ENCODE measurements around the gene FKBP14. TPM values are rescaled to one million over a fixed set of nuclear protein-coding genes. Genes with fewer than 3 reads are reported as not detected.

Gene FKBP14
- total and polyA plus RNA-seq, 3 experiments from 2014 or later = 1.2 to 4.6 (median 4.1) TPM

DNA sequence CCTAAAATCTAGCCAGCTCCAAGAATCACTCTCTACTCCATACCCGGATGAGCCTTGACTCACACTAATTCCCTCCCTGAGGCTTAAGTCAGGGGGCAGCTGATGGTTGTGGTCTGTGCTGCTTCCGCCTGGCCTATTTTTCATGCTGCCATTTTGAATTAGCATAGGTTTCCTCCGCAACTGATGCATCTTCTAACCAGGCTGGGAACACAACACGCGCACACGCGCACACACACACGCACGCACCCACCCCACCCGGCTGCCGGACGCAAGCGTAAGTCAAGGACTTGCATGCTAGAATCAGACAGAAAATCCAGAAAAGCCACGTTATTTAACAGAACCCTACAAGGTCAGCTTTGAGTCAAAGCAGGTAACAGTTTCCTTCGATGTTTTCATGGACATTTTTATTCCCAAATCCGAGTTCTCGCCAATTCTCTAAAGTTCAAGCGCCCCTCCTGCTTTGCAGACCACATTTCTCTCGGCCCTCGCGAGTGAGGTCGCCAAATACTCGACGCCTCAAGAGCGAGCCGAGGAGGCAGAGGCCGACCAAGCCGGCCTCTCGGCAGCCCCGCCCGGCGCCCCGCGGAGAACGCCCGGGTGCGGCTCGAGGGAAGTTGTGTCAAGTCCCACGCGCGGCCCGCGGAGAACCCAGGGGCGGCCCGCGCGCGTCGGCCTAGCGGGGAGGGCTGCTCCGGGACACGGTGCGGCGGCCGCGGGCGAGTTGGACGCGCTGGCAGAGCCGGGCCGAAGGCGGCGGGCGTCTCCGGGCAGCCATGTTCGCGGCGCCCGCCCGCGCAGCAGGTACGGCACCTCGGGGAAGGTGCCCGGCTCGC, 37.9 kb downstream of the FKBP14 start:
- no peaks in the 10 kb centered on the region for H3K9me3 ChIP-seq (ENCODE audit: low read length)
- no peaks in the 10 kb centered on the region for H3K4me1 ChIP-seq (ENCODE audit: insufficient read depth, low read length)
- Mint-ChIP-seq H3K4me1 (peaks cover 8 to 21% (median 11%) of the 10 kb centered on the region in 3 donors), H3K4me3 (peak overlapping the region; percentile 74 to 95 (median 92)), H3K27ac (peak overlapping the region; percentile 62 to 97 (median 84)), H3K36me3 (peaks cover 0 to 5% (median 0%) of the 10 kb centered on the region in 3 donors), H3K27me3 (peaks cover 47 to 57% of the 10 kb centered on the region in 2 donors), H3K9me3 (peaks cover 4 to 23% (median 14%) of the 10 kb centered on the region in 5 donors)
- H3K27ac ChIP-seq (ENCODE audit: low read depth, low read length) = no peak overlapping the region
- H3K36me3 ChIP-seq (ENCODE audit: insufficient read depth, low read length) = no peaks in the 10 kb centered on the region
- DNase-seq = peak in 4 of 5 donors; percentile 7 to 43 (median 34)
- H3K4me3 ChIP-seq (ENCODE audit: low read length) = peak overlapping the region; percentile 49
- peaks cover 27% of the 10 kb centered on the region for H3K27me3 ChIP-seq (ENCODE audit: insufficient read depth, low read length, poor library complexity, severe bottlenecking)
- ChIA-PET CTCF (no interaction called here), POLR2A (interaction anchor here (1.0 kb wide), 1 partner anchor 41 kb away, joined by 4 read pairs; no protein-coding TSS in a partner anchor)

DNA sequence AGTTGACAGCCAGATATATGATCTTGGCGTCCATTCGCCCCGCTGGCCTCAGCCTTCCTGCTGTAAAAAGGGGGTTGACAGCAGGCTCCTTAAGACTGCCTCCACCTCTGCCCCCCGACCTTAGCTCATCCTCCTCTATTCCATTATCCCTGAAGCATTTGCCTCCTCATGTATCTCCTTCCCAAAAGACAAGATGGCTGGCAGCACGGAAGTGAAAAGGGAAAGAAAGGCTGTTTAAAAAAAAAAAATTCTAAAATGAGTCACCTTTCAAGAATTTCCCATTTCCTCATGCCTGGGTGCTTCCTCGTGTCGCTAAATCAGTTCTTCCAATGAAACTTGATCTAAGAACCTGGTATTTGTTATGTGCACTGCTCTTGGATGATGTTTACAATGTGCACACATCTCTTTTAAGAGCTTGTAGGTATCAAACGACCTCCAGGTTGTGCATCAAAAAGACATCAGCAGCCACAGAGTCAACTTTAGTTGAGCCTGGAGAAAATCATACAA, 38.6 kb downstream of the FKBP14 start:
- Mint-ChIP-seq H3K4me1 (peaks cover 8 to 21% (median 11%) of the 10 kb centered on the region in 3 donors), H3K27me3 (peaks cover 42 to 61% of the 10 kb centered on the region in 2 donors), H3K4me3 (peak overlapping the region; percentile 74 to 95 (median 92)), H3K27ac (peak overlapping the region in 6 of 8 donors; percentile 62 to 97 (median 86)), H3K36me3 (peaks cover 0 to 4% (median 0%) of the 10 kb centered on the region in 3 donors), H3K9me3 (peaks cover 3 to 16% (median 8%) of the 10 kb centered on the region in 5 donors)
- H3K4me1 ChIP-seq (ENCODE audit: insufficient read depth, low read length) = no peaks in the 10 kb centered on the region
- CTCF ChIA-PET = no interaction called here
- H3K4me3 ChIP-seq (ENCODE audit: low read length) = no peak overlapping the region
- H3K27ac ChIP-seq (ENCODE audit: low read depth, low read length) = no peak overlapping the region
- H3K36me3 ChIP-seq (ENCODE audit: insufficient read depth, low read length) = no peaks in the 10 kb centered on the region
- peaks cover 27% of the 10 kb centered on the region for H3K27me3 ChIP-seq (ENCODE audit: insufficient read depth, low read length, poor library complexity, severe bottlenecking)
- POLR2A ChIA-PET = interaction anchor here (1.0 kb wide), 1 partner anchor 41 kb away, joined by 4 read pairs; no protein-coding TSS in a partner anchor
- H3K9me3 ChIP-seq (ENCODE audit: low read length) = no peaks in the 10 kb centered on the region
- DNase-seq = no peak

DNA sequence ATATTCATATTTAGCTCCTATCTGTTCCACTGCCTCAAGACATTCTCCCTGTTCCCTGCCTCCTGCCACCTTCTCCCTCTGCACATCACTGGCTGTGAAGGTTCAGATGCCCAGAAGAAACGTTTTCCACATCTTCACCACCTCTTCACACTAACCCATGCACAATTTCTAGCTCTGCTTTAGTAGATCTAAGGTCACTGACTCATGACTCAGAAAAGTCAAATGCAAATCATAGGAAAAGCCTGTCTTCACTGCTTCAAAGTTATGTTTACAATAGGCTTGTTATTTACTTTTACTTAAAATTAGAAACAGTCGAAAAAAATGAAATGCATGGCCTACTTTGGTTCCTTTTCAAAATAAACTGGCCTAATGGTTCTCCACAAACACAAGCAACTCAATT, 39.4 kb downstream of the FKBP14 start:
- Mint-ChIP-seq H3K4me3 (peak overlapping the region in 2 of 7 donors; percentile 15 to 95), H3K9me3 (peaks cover 0 to 8% (median 2%) of the 10 kb centered on the region in 5 donors), H3K36me3 (no peaks in the 10 kb centered on the region), H3K4me1 (peaks cover 8 to 21% (median 11%) of the 10 kb centered on the region in 3 donors), H3K27ac (peak overlapping the region in 6 of 8 donors; percentile 2 to 35 (median 24)), H3K27me3 (peaks cover 34 to 55% of the 10 kb centered on the region in 2 donors)
- peaks cover 27% of the 10 kb centered on the region for H3K27me3 ChIP-seq (ENCODE audit: insufficient read depth, low read length, poor library complexity, severe bottlenecking)
- no peaks in the 10 kb centered on the region for H3K36me3 ChIP-seq (ENCODE audit: insufficient read depth, low read length)
- DNase-seq = no peak
- no peaks in the 10 kb centered on the region for H3K9me3 ChIP-seq (ENCODE audit: low read length)
- no peak overlapping the region for H3K4me3 ChIP-seq (ENCODE audit: low read length)
- H3K4me1 ChIP-seq (ENCODE audit: insufficient read depth, low read length) = no peaks in the 10 kb centered on the region
- ChIA-PET POLR2A (interaction anchor here (1.0 kb wide), 1 partner anchor 42 kb away, joined by 4 read pairs; no protein-coding TSS in a partner anchor), CTCF (no interaction called here)
- H3K27ac ChIP-seq (ENCODE audit: low read depth, low read length) = no peak overlapping the region

DNA sequence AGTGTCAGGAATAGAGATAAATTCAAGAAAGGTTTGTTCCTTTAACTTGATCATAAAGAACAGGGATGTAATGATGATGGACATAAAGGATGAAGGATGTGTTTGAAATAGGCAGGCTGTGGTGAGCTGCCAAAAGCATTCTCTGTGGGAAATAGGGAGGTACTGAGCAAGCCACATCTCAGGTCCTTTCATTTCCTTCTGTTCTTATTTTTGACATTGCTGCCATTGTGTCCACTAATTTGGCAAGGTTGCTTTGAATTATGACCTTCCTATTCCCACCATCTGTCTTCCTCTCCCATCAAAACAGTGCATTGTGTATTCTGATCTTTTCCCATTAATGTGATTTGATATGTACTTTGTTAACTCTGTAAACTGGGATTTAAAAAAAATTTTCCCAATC, 46.4 kb downstream of the FKBP14 start:
- ChIA-PET POLR2A (no interaction called here), CTCF (interaction anchor here (0.5 kb wide), 1 partner anchor 393 kb away, joined by 3 read pairs; no protein-coding TSS in a partner anchor)
- no peak overlapping the region for H3K4me3 Mint-ChIP-seq

DNA sequence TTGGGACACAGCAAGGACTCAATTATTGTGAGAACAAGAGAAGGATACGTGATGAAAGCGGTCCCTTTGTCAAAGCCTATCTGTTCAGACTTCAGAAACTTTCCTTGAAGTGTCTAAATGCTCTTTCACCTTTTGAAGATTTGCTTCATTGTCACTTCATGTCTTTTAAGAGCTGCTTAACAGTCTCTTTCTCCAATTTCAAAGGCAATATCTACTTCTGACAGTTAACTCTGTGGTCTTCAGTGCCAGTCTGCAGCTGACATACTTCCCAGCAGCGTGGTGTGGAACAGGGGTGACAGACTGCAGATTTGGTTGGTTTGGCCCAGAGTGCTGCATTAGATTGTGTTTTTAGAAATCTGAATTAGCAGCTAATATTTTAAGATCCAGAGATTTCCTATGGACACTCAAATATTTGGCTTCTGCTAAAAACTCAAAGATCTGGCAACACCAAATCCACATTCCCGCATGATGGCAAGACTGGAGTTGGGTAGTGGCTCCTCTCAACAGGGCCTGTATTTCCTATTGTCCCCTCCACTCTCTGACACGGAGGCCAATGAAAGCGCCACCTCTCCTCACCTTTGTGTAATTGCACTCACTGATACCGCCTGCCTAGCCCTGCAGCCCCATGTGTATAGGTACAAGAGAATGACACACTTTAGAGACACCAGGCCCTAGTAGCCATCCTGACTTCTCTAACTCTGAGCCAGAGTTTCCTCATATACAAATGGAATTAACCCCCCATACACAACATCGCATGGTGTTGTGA, 48.4 kb downstream of the FKBP14 start:
- H3K27me3 Mint-ChIP-seq = peaks cover 3 to 46% of the 10 kb centered on the region in 2 donors
- H3K27me3 ChIP-seq (ENCODE audit: insufficient read depth, low read length, poor library complexity, severe bottlenecking) = no peaks in the 10 kb centered on the region
- no peaks in the 10 kb centered on the region for H3K36me3 ChIP-seq (ENCODE audit: insufficient read depth, low read length)
- CTCF ChIA-PET = interaction anchor here (1.6 kb wide), 1 partner anchor 15 kb away, joined by 4 read pairs; no protein-coding TSS in a partner anchor
- no peaks in the 10 kb centered on the region for H3K4me1 ChIP-seq (ENCODE audit: insufficient read depth, low read length)
- H3K27ac ChIP-seq (ENCODE audit: low read depth, low read length) = no peak overlapping the region
- H3K9me3 Mint-ChIP-seq = no peaks in the 10 kb centered on the region
- peaks cover 0 to 5% (median 0%) of the 10 kb centered on the region in 3 donors for H3K4me1 Mint-ChIP-seq
- no peaks in the 10 kb centered on the region for H3K9me3 ChIP-seq (ENCODE audit: low read length)
- H3K36me3 Mint-ChIP-seq = no peaks in the 10 kb centered on the region
- H3K27ac Mint-ChIP-seq = peak overlapping the region in 1 of 8 donors; percentile 30
- POLR2A ChIA-PET = no interaction called here
- DNase-seq = no peak
- no peak overlapping the region for H3K4me3 ChIP-seq (ENCODE audit: low read length)
- no peak overlapping the region for H3K4me3 Mint-ChIP-seq

More for the DNA sequence above, 46.4 kb downstream of the FKBP14 start:
- Histone ChIP-seq H3K4me3 (ENCODE audit: low read length) (no peak overlapping the region), H3K27me3 (ENCODE audit: insufficient read depth, low read length, poor library complexity, severe bottlenecking) (no peaks in the 10 kb centered on the region), H3K36me3 (ENCODE audit: insufficient read depth, low read length) (no peaks in the 10 kb centered on the region), H3K27ac (ENCODE audit: low read depth, low read length) (no peak overlapping the region), H3K9me3 (ENCODE audit: low read length) (no peaks in the 10 kb centered on the region), H3K4me1 (ENCODE audit: insufficient read depth, low read length) (no peaks in the 10 kb centered on the region)
- no peaks in the 10 kb centered on the region for H3K9me3 Mint-ChIP-seq
- H3K27me3 Mint-ChIP-seq = peaks cover 4 to 47% of the 10 kb centered on the region in 2 donors
- peaks cover 0 to 5% (median 0%) of the 10 kb centered on the region in 3 donors for H3K4me1 Mint-ChIP-seq
- no peak for DNase-seq
- no peaks in the 10 kb centered on the region for H3K36me3 Mint-ChIP-seq
- no peak overlapping the region for H3K27ac Mint-ChIP-seq

DNA sequence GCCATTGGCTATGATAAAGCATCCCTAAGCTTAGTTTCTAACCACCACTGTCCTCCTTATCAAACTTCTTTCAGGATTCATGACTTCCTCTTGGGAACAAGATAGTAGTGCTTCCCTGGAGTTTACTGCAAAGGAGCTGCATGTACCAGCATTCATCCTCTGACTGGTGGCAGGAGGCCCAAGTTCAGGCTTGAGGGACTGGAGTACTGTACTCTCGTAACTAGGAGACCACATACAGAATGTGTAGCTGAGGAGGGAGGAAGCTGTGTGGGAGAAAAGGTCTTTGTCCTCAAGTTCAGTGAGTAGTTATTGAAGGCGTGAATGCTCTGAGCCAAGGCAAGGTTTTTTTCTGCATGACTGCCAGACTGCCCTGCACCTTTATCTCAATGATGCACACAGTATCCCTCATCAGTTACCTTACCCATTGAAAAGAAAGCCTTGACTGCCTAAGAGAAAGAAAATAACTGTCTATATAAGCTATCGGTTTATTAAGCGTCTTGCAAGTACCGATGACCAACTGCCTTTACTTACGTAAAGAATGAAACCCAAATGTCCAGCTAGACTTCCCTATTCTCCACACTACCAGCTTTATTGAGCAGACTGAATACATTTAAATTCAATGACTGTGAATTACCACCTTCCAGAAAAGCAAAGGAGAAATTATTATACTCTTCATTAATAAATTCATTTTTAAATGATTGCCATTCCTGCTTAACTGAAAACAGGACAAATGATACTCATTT, 49.7 kb downstream of the FKBP14 start:
- Mint-ChIP-seq H3K4me3 (no peak overlapping the region), H3K36me3 (no peaks in the 10 kb centered on the region), H3K27me3 (peaks cover 4 to 41% of the 10 kb centered on the region in 2 donors), H3K27ac (no peak overlapping the region), H3K4me1 (peaks cover 0 to 5% (median 2%) of the 10 kb centered on the region in 3 donors), H3K9me3 (no peaks in the 10 kb centered on the region)
- Histone ChIP-seq H3K4me1 (ENCODE audit: insufficient read depth, low read length) (no peaks in the 10 kb centered on the region), H3K9me3 (ENCODE audit: low read length) (no peaks in the 10 kb centered on the region), H3K4me3 (ENCODE audit: low read length) (no peak overlapping the region), H3K36me3 (ENCODE audit: insufficient read depth, low read length) (no peaks in the 10 kb centered on the region), H3K27me3 (ENCODE audit: insufficient read depth, low read length, poor library complexity, severe bottlenecking) (no peaks in the 10 kb centered on the region), H3K27ac (ENCODE audit: low read depth, low read length) (no peak overlapping the region)
- ChIA-PET CTCF (interaction anchor here (1.6 kb wide), 1 partner anchor 16 kb away, joined by 4 read pairs; no protein-coding TSS in a partner anchor), POLR2A (no interaction called here)
- no peak for DNase-seq

DNA sequence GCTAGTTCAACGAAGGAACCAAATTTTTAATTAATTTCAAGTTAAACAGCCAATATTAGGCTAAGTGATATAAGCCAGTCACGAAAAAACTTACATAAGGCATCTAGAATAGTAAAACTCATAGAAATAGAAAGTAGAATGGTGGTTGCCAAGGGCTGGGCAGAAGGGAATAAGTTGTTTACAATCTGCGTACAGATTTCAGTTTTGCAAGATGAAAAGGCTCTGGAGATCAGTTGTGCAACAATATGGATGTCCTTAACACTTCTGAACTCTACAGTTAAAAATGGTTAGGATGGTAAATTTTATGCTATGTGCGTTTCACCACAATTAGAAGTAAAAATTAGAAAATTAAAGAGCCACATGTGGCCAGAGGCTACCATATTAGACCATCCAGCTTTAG, 50.2 kb downstream of the FKBP14 start:
- CTCF ChIA-PET = no interaction called here
- POLR2A ChIA-PET = no interaction called here
- no peaks in the 10 kb centered on the region for H3K27me3 ChIP-seq (ENCODE audit: insufficient read depth, low read length, poor library complexity, severe bottlenecking)

More for the DNA sequence above, 50.2 kb downstream of the FKBP14 start:
- Histone ChIP-seq H3K4me1 (ENCODE audit: insufficient read depth, low read length) (no peaks in the 10 kb centered on the region), H3K27ac (ENCODE audit: low read depth, low read length) (no peak overlapping the region), H3K36me3 (ENCODE audit: insufficient read depth, low read length) (no peaks in the 10 kb centered on the region), H3K4me3 (ENCODE audit: low read length) (no peak overlapping the region), H3K9me3 (ENCODE audit: low read length) (no peaks in the 10 kb centered on the region)
- no peak for DNase-seq
- Mint-ChIP-seq H3K36me3 (no peaks in the 10 kb centered on the region), H3K4me1 (peaks cover 0 to 5% (median 4%) of the 10 kb centered on the region in 3 donors), H3K27me3 (peaks cover 4 to 41% of the 10 kb centered on the region in 2 donors), H3K4me3 (no peak overlapping the region), H3K9me3 (no peaks in the 10 kb centered on the region), H3K27ac (no peak overlapping the region)

Data from CD8-positive, alpha-beta memory T cell (primary cell).